ENCODE data around the gene ZDHHC21.

ZDHHC21 gene

DNA sequence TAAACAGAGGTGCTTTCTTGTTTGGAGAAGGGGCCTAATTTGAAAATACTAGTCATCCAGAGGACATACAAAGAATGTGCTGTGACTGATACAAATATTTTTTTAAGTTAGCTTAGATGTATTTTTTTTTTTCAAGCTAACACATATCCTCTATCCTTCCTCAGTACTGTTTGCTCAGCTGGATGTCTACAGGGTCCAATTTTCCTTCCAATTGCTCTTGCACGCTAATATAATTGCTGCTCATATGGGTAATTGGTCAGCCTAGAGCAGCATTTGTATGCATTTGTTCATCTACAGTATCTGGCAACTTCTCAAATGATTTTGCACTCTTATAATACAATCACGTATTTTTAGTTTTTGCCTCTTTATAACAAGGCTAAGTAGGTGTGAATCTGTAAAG lies 84.7 kb downstream of the ZDHHC21 start:
- DNase-seq = no peak

DNA sequence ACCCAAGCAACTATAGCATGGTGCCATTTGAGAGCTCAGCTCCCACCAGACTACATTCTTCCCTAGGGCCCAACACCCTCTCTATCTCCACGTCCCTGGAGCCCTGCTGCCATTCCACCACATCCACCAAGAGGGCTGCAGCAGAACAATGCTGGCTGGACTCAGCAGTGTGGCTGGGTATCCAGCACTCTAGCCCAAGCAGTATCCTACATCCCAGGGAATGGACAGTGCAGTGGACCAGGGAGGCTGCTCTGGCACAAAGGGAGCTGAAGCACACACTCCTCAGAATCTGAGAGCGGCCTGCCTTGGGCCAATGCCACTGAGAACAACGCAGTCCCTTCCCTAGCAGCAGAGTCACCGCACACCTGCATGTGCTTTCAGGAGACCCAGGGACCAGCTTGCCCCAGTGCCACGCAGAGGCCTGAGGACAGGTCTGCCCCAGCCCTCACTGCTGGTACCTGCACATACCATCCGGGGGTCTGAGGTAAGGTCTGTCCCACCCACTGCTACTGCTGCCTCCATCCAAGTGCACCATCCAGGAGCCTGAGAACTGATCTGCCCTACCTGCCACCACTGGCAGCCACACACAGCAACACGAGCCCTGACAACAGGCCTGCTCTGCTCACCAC lies 95.9 kb downstream of the ZDHHC21 start:
- no peak for DNase-seq

DNA sequence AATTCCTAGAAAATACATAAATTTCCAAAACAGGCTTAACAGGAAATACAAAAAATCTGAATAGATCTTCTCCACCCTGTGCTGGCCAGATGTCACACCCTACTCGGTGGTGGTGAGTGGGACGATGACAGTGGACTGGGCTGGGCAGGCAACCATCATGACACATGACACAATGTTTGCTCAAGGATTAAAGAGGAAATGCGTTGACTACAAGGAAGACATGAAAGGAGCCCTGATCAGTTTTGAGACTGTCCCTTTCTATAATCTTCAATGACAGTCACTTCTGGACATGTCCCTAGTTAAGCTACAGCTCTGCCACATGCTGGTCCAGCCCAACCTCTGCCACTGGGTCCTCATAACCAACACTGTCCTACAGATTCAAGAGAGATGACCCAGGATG lies 99.8 kb downstream of the ZDHHC21 start:
- no peak for DNase-seq

DNA sequence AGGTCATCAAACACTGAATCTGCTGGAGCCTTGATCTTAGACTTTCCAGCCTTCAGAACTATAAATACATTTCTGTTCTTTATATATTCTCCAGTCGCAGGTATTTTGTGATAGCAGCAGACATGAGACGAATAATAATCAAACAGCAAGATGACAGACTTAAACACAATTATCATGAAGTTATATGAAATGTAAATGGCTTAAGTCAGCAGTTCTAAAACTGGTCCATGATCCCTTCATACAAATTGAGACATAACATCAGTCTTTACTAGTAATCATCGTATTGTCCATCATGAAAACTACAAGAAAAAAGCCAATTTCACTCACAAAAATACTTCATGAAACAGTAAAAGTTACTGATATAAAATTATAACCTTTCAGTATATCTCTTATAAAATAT lies 101.8 kb downstream of the ZDHHC21 start:
- DNase-seq = no peak

DNA sequence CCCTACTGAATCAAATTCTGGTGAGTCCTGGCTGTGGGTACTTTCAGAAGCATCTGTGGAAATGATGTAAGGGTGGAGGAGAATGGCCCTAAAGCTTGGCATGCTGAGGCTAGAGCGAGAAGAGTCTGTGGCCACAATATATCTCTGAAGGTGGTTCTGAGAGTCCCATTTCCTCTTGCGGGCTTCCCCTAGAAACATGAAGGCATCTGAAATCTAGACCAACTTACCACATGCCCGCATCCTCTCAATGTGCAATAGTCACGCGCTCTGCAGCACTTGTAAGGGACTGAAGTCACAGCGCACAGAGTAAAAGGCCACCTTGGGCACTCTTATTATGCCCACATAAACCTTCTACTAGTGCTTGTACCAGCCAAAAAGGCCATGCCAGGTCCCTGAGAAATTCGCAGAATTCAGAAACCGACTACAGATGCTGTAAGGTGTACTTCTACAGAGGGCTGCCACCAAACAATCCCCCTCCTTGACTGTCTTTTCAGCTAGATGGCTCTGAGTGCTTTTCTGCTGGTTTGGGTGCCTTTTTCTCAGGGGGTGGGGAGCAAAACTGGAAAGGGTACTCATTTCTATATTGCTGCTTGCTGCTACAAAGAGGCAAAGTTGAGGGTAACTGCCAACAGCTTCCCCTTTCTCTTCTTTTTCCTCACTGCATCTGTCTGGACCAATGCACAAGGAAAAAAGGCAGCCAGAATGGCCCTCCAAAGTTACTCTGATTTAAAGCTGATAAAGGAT lies 107.3 kb downstream of the ZDHHC21 start:
- no peak for DNase-seq

DNA sequence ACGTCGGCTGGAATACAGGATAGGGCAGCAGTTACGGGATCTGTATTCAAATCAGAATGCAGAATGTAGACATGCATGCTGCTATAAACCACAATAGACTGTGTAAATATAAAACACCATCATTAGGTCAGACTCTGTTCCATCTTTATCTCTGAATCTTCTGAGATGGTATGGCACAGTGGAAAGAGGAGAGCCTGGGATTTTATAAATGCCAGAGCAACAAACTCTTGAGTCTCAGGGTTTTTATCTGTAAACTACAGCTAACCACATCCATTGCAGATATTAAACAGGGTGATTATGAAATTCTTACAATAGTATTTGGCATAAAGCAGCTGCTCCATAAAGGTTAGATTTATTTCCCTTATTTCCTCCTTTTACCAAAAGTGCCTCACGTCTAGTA lies 108.7 kb downstream of the ZDHHC21 start:
- DNase-seq = no peak

DNA sequence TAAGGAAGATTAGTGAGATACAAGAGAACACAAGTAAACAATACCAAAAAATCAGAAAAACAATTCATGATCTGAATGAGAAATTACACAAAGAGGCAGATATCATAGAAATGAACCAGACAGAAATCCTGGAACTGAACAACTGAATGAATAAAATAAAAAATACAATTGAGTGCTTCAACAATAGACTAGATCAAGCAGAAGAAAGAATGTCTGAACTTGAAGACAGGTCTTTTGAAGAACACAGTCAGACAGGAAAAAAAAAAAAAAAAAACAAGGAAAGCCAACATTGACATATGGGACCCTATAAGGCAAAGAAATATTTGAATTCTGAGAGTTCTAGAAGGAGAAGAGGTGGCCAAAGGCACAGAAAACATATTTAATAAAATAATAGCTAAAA lies 115.2 kb downstream of the ZDHHC21 start:
- DNase-seq = no peak

DNA sequence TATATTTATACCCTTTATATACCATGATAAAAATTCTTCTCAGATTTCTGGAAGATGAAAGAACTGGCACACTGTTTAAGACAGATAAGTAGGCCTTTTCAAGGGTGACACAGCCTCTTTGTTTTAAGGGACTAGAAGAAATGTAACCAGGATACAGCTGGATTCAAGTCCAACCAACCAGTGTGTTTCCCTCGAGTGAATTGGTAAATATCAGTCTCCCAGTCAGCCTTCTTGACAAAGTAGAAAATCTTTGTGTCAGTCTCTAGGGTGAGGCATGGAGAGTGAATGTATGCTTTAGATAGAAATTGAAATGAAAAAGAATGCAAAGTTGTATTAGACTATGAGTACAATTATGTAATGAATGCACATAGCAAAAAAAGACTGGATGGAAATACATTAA lies 119.1 kb downstream of the ZDHHC21 start:
- no peak for DNase-seq

DNA sequence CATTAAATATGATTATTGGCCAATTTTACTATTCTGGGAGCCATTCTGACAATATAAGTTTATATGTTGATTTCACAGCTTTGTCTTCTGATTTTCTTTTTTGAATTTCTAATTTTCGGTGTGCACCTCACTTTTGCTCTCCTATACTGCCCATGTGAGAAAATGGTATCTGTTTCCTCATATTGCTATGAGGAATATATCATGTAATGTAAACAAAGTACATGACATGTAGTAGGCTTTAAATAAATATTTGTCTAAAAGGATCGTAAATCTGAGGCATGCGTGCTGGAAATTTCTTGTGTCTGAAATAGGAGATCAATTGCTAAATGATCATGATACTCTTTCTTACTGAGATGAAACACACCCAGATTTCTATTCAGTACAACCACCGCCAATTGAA lies 119.9 kb downstream of the ZDHHC21 start:
- DNase-seq = no peak

DNA sequence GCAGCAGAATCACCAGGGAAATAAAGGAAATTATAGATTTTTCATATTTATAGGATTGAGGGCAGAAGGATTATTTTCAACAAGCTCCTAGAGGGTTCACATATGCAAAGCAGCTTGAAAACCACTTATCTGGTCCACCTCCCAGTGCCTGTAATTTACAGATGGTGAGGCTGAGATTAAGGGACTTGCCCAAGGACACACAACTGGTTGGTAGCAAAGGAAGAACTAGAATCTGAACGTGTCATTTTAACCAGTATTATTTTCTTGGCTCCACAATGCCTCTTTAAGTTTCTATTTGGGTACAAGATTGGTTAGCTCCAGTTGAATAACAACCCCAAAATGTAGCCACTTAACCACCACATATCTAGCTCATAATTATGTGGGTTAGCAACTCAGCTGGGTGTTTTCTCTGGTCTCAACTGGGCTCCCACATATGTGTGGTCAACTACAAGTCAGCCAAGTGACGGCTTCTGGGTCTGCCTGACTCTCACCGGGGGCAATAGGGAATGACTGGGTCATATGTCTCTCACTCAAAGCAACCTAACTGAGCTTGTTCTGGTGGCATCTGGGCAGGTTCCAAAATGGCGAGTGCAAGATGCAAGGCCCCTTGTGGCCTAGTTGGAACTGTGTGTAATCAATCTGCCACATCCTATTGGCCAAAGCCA lies 127.7 kb downstream of the ZDHHC21 start:
- DNase-seq = no peak

DNA sequence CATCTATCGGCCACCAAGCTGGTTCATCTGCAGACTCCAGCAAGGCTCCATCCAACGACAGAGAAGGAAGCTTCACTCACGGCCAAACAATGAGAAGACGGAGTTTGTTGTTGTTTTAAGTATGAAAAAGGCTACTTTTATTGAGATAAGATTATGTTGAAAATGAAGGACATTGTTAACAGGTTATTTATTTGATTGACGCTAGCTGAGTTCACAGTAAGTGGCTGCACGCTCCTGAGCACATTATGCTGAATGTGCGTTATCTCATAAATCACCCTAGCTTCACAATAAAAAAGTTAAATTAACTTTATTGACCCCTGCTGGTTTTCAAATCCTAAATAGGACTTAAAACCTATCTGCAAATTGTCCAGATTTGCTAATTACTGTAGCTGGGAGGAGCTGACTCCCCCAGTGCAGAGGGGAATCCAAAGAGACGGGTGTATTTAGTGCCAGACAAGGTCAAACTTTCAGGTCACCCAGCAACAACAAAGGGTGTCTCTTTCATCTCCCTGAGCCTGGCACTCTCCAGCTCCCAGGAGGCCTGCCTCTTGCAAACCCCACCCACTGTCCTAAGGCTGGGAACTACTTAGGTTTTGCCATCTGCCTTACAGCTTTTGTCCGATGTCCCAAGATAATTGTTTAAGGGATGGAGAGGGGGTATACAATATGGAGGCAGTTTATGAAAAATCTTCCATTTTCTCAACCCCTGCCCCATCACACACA lies 129.2 kb downstream of the ZDHHC21 start:
- DNase-seq = no peak

DNA sequence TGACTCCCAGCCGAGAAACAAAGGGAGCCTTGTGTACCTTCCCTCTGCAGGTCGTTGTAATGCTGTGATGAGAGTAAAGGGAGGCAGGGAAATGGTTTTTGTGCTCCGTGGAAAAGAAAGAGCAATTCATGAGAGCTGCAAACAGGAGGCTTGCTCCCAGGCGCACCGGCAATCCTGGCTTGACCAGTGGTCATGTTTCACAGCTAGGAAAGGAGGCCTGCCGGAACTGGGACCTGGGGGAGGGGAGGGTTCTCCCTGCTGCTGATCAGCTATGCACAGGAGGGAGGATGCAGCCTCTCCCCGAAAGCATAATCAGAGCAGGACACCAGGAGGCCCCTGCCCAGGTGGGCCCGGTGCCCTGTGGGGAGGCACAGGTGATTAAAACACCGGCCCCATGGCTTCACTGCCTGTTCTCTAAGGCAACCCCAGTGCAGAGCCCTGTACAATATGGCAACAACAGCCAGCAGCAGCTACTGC lies 131.3 kb downstream of the ZDHHC21 start:
- no peak for DNase-seq
